GM12878 (cell line): ENCODE data around the gene ZPR1. TPM values are rescaled to one million over a fixed set of nuclear protein-coding genes. Genes with fewer than 3 reads are reported as not detected.

Source experiments
- ATAC-seq: fragments of 200-7000 bp; cut with Tn5 transposase; 3 replicates; pipeline ENCODE4 v1.9.1; 2020; ENCODE audit warnings: mild to moderate bottlenecking, moderate library complexity
- BruUV-seq: library from RNA; stranded (reverse); fragments of 400-500 nt; replicated peaks from 2 replicates; lab custom pipeline; 2021; lab: Mats Ljungman, UMichigan
- CTCF ChIA-PET: fragments of 300-600 bp; sonication (Branson Sonifier 250); formaldehyde crosslinking; extraction: SDS; loops from one replicate; lab custom pipeline; 2021; ENCODE audit warnings: inconsistent platforms; lab: Yijun Ruan, JAX
- POLR2A ChIA-PET: fragments of 350-600 bp; formaldehyde crosslinking; extraction: SDS; loops from one replicate; lab custom pipeline; 2021; ENCODE audit warnings: inconsistent platforms; lab: Charles Lee
- RAD21 ChIA-PET: fragments of 300-600 bp; sonication (Branson Sonifier 250); formaldehyde crosslinking; loops from one replicate; lab custom pipeline; 2023; ENCODE audit warnings: antibody characterized with exemption; ENCODE audit not compliant: unreplicated experiment; lab: Charles Lee
- SMC1A ChIA-PET: fragments of 300-600 bp; sonication (Branson Sonifier 250); formaldehyde crosslinking; loops from one replicate; lab custom pipeline; 2023; ENCODE audit not compliant: unreplicated experiment, uncharacterized antibody; lab: Charles Lee
- DNase-seq: peaks from one replicate; pipeline ENCODE4 v3.0.0-alpha.2; 2011; ENCODE audit warnings: low read depth, low spot score
- FAIRE-seq: peaks from 3 replicates; lab custom pipeline; 2011; peaks lifted over from hg19 to GRCh38; lab: Jason Lieb, UNC
- H2AFZ ChIP-seq: 2 replicates; pipeline ENCODE4 v1.6.0; 2011; ENCODE audit warnings: low read depth, low read length, control low read depth; ENCODE audit not compliant: control insufficient read depth
- H3K27ac ChIP-seq: 2 replicates; pipeline ENCODE4 v1.5.1; 2011; ENCODE audit warnings: control low read depth; ENCODE audit not compliant: control insufficient read depth, insufficient read depth
- H3K27me3 ChIP-seq, 2 experiments: replicated peaks in 1 of 2; 2 replicates each; pipeline versions ENCODE4 v1.6.0 to v1.6.1; 2011; ENCODE audit warnings: low read length in 1 of 2; ENCODE audit not compliant: control insufficient read depth in 2 of 2, insufficient read depth in 2 of 2
- H3K36me3 ChIP-seq, 2 experiments: 2 replicates each; pipeline ENCODE4 v1.5.1; 2011; ENCODE audit warnings: low read length in 1 of 2; ENCODE audit not compliant: control insufficient read depth in 2 of 2, insufficient read depth in 2 of 2
- H3K4me1 ChIP-seq: 2 replicates; pipeline ENCODE4 v1.6.1; 2011; ENCODE audit warnings: mild to moderate bottlenecking, low read length, moderate library complexity, mixed read lengths; ENCODE audit not compliant: control insufficient read depth, insufficient read depth
- H3K4me2 ChIP-seq: 2 replicates; pipeline ENCODE4 v1.6.0; 2011; ENCODE audit warnings: control low read depth; ENCODE audit not compliant: control insufficient read depth, insufficient read depth
- H3K4me3 ChIP-seq: fragments of 200-600 bp; sonication (generic); 2 replicates; pipeline ENCODE4 v1.5.1; 2016
- H3K79me2 ChIP-seq: 2 replicates; pipeline ENCODE4 v1.6.0; 2011; ENCODE audit warnings: low read length; ENCODE audit not compliant: control insufficient read depth, insufficient read depth
- H3K9ac ChIP-seq: 2 replicates; pipeline ENCODE4 v1.8.0; 2011; ENCODE audit warnings: low read length, control low read depth, mixed read lengths; ENCODE audit not compliant: control insufficient read depth, insufficient read depth
- H3K9me3 ChIP-seq: replicated peaks from 3 replicates; pipeline ENCODE4 v1.5.1; 2011; ENCODE audit warnings: mild to moderate bottlenecking, low read length; ENCODE audit not compliant: control insufficient read depth, insufficient read depth
- H4K20me1 ChIP-seq: 2 replicates; pipeline ENCODE4 v1.6.0; 2011; ENCODE audit not compliant: control insufficient read depth, insufficient read depth
- PRDM15 ChIP-seq: fragments of 450-650 bp; formaldehyde crosslinking; IDR thresholded peaks from 2 replicates; pipeline ENCODE4 v1.4.0; 2020; ENCODE audit warnings: mild to moderate bottlenecking, moderate library complexity
- SIX5 ChIP-seq: IDR thresholded peaks from 2 replicates; pipeline ENCODE4 v1.6.1; 2011; ENCODE audit warnings: mild to moderate bottlenecking, low read depth, low read length, moderate library complexity; ENCODE audit not compliant: severe bottlenecking
- WGBS: methylation state at CpG from one replicate; pipeline ENCODE4 v1.1.6; 2016; ENCODE audit warnings: low lambda C conversion rate; ENCODE audit not compliant: insufficient replicate concordance, insufficient coverage; ENCODE audit errors: missing lambda C conversion rate; 5-methylcytosine and 5-hydroxymethylcytosine counted together
- in situ Hi-C: fragments of 300-500 bp; cut with MboI; formaldehyde crosslinking; loops from 9 replicates; pipeline ENCODE4 v1.14.3; 2018; ENCODE audit warnings: mixed read lengths
- intact Hi-C: fragments of 100-400 bp; cut with micrococcal nuclease; formaldehyde crosslinking; loops from one replicate; pipeline ENCODE4 v1.14.2; 2022; ENCODE audit not compliant: unreplicated experiment
- polyA plus RNA-seq, 11 experiments: library from polyadenylated mRNA; depleted of rRNA in 4 of 11; unstranded in 6 of 11; stranded (reverse) in 5 of 11; fragments of >200 nt; fragmentation: Nextera tagmentation in 4 of 11; fragmentation: Illumina TruSeq in 1 of 11; extraction: Ambion mirVana in 4 of 11; extraction: Trizol in 1 of 11; gene quantifications; 1 replicate in 1 of 11; 2 replicates in 10 of 11; pipeline versions ENCODE4 v1.2.1 to v1.2.3, GENCODE V29; 2011 to 2016; ENCODE audit warnings: inconsistent platforms in 2 of 11, missing spikeins in 2 of 11, low read depth in 1 of 11
- total RNA-seq, 4 experiments: library from RNA; depleted of rRNA in 3 of 4; stranded (reverse); fragments of >200 nt in 3 of 4; fragmentation: Illumina TruSeq in 1 of 4; extraction: Trizol in 1 of 4; gene quantifications; 2 replicates each; pipeline versions ENCODE4 v1.2.1 to v1.2.3, GENCODE V29; 2013 to 2021

Gene ZPR1
- total and polyA plus RNA-seq, 10 of the 15 experiments (the other 5 are each of a cell fraction or from before 2014, with no cell fraction given), result 9.3 to 89.7 (median 54.7) TPM

- TF ChIP-seq SIX5, result peak; percentile 48
- TF ChIP-seq PRDM15 (CRISPR knock-in tag), result no peak
- no peak overlapping the region for H3K4me2 ChIP-seq
These were observed 5.9 kb upstream of the ZPR1 start for GRCh38 chr11:116793772-116794097.

More at GRCh38 chr11:116793772-116794097, 5.9 kb upstream of the ZPR1 start:
- Histone ChIP-seq H3K4me3 (no peak overlapping the region), H3K9me3 (no peaks in the 10 kb centered on the region), H3K4me1 (peaks cover 4% of the 10 kb centered on the region; the same call in 1 of the 2 replicates), H3K79me2 (no peaks in the 10 kb centered on the region), H3K9ac (no peak overlapping the region), H3K36me3 (no peaks in the 10 kb centered on the region), H3K27me3 (no peaks in the 10 kb centered on the region), H4K20me1 (no peaks in the 10 kb centered on the region), H2AFZ (no peak overlapping the region; the same call in 1 of the 2 replicates), H3K27ac (no peak overlapping the region)
- intact Hi-C loops (loop anchor here (5.0 kb wide), 1 partner anchor 434 kb away; no protein-coding TSS in a partner anchor), in situ Hi-C loops (no loop called here)
- BruUV-seq, result no TSS peak
- SMC1A ChIA-PET, result interaction anchor here (1.3 to 5.1 kb wide), 4 partner anchors 22 to 312 kb away, joined by 3 to 42 read pairs (median 6); no protein-coding TSS in a partner anchor
- FAIRE-seq (no peak), DNase-seq (no peak), ATAC-seq (peak; percentile 35; the same call in 2 of the 3 replicates)
- 88% methylated on average over 1 of the region's 1 CpG for WGBS
- RAD21 ChIA-PET, result interaction anchor here (0.9 to 2.1 kb wide), 2 partner anchors 42 to 312 kb away, joined by 3 to 13 read pairs; no protein-coding TSS in a partner anchor
- POLR2A ChIA-PET, result interaction anchor here (0.9 kb wide), 1 partner anchor 19 kb away, joined by 4 read pairs; no protein-coding TSS in a partner anchor
- CTCF ChIA-PET, result interaction anchor here (0.6 to 10.9 kb wide), 7 partner anchors 10 to 312 kb away, joined by 3 to 183 read pairs (median 4); partner anchors contain the start of gene APOA1
